ENCODE data around the gene DOK7.

Gene DOK7

DNA sequence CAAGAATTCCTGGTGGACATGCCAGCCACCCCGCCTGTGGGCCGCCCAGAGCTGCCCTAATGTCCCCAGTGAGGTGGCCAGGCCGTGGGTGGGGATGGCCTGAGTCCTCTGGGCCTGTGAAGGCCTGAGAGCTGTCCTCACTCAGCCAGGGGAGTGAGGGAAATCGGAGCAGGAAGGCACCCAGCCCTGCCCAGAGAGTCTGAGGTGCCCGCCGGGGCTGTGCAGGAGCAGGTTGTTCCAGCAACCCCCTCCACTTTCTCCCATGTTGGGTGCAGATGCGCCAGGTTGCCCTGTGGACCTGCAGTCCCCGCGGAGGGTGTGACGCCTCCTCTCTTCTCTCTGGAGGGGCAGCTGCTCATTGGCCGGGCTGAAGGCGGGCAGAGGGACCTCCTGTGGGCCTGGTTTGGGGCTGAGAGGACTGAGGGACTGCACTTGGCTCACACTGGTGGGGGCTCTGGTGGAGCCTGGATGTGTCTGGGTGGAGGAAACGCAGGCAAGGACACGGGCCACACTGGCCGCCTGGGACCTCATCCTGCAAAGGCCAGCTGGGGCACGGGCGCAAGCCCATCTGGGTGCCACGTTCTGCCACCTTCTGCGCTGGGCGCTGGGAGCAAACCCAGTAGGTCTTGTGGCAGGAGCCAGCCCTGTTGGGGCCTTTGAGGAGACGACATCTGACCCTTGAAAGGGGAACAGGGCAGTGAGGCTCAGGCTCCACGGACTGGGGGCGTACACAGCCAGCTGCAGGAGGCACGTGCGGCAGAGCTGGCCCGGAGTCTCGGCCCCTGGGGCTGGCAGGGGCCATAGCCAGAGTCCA lies 14.0 kb downstream of the DOK7 start:
- no peak for DNase-seq

DNA sequence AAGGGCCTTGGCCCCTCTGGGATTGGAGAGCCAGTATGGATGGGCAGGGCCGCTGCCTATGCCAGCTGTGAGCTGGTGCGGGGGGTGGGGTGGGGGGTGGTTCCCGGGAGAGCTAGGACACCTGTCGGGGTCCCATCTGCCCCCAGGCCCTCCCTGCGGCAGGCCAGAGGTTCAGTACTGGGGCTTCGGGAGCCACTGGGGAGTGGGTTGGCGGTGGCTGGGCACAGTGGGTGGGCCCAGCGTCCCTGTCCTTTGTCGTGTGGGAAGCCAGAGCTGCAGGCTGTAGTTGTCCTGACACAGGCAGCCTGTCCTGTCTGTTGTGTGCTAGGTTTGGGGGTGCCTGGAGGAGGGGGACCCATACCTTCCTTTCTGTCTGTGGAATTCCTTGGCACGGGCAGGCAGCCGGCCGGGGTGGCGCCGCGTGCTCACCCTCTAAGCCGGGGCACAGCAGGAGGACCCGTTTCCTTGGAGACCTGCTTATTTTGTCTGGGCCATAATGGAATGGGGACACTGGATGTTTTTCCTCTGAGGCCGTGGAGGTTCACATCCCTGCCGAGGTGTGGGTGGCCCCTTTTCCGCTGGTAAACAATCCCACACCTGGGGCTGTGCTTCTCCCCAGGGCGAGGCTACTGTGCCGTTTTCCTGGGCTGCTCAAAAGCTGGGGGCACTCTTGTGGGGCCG lies 14.8 kb downstream of the DOK7 start:
- no peak for DNase-seq

DNA sequence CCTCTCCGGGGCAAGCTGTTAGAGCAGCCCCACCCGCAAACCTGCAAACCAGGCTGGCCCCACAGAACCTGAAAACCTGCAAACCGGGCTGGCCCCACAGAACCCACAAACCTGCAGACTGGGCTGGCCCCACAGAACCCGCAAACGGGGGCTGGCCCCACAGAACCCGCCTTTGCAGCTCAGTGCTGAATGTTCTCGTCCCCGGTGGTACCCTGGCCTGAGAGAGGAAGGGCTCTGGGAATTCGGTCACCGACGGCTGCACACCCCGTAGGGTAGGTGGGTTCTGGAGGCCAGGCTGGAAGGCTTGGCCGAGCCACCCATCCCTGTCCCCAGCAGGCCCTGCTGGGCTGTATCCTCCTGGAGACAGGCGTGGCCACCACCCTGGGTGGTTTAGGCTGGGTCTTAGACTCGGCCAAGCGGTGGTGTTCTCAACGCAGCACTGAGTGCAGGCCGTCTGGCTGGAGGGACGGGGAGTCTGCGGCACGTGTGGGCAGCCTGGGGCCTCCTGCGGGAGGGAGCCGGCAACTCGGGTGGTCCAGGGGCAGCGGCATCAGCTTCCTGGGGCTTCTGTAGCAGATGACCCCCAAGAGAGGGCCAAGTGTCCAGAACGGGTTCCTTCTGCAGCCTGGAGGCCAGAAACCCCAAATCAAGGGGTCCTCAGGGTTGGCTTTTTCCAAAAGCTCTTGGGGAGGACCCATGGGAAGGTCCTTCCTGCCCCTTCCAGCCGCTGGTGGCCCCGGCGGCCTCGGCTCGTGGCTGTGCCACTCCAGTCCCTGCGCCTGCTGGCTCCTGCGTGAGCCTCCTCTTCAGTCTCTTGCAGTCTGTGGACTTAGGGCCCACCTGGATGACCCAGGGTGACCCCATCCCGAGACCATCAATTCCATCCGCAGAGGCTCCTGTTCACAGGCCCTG lies 15.6 kb downstream of the DOK7 start:
- no peak for DNase-seq

DNA sequence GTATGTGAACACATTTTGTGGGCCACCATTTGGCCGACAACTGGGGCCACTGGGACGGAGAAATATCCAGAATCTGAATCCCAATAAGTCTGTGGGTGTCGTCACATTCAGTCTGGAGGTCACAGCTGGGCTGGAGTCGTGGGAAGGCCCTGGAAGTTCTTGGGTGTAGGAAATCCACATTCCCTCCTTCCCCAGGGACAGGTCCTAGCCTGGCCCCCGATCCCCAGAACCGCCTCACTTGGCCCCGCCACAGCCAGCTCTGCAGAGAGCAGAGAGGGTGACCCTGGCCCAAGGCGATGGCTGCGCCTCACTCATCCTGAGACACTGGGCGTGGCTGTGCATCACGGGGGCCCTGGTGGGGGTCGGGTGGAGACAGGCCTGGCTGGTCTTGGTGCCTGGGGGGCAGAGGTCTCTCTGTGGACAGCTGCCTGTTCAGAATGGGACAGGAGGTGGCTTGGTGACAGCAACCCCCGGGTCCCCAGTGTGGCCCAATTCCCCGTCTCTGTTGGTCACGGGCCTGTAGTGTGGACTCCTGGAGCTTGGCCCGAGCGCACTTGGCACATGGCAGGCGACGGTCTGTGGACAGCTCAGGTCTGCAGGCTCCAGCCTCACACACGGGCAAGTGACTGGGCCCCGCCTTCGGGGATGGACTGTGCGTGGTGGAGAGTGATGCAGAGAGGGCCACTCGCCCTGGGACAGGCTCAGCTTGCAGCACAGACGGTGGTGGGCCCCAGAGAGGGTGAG lies 16.4 kb downstream of the DOK7 start:
- DNase-seq = no peak

DNA sequence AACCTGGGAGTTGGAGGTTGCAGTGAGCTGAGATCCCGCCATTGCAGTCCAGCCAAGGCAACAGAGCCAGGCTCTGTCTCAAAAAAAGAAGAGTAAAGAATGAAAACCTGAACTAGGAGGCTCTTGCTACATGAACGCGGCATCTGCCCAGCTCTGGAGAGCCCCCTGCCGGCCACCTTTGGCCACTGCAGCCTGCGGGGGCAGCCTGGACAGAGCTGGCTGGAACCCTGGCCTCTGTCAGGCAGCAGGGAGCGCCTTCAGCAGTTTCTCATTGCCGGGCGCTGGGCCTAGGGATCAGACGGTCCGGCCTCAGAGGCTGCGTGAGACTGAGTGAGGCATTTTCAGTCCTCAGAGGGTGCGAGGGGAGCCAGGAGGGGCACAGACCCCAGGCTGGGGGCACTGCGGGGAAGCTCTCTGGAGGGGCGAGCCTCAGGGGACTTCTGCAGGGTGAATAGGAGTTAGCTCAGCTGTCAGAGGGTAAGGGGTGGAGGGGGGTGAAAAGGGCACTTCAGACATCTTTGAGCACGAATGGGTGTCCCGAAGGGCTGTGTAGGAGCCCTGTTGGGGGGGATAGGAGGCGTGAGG lies 17.5 kb downstream of the DOK7 start:
- peak; percentile 40 for DNase-seq

DNA sequence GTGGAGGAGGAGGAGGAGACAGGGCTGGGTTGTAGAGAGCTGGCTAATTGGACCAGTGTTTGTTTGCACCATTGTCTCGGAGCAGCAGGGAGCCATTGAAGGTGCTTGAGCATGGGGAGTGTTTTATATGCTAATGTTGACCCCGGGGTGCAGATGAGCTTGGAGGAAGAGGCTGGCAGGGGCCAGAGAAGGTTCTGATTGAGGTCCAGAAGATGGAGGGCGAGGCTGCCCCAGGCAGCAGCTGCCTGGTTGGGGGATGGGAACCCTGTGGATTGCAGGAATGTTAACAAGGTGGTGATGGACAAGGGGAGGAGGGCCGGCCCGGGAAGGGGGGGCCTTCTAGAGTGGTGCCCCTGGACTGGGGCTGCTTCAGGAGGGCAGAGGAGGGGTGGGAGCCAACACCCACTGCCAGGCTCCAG lies 18.0 kb downstream of the DOK7 start:
- peak; percentile 38 for DNase-seq

DNA sequence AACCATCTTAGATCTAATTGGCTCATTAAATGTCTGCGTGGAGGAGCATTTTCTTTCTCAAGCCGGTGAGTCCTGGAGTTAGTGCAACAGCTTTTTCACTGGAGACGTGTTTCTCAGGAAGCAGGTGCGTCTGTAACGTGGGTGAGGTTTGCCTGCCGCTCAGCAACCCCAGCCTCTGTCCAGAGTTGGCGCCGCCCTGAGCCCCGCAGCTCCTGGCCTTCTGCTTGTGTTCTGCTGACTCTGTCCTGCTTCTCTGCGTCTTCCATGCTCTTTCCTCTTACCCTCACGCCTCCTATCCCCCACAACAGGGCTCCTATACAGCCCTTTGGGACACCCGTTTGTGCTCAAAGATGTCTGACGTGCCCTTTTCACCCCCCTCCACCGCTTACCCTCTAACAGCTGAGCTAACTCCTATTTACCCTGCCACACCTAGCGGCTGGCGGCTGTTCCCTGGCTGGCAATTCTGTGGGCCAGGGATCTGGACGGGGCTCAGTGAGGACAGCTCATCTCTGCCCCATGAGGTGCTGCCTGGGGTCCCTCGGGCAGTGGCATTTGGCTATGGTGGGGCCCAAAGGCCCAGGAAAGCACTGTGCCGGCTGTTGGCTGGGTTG lies 18.8 kb downstream of the DOK7 start:
- DNase-seq = no peak

DNA sequence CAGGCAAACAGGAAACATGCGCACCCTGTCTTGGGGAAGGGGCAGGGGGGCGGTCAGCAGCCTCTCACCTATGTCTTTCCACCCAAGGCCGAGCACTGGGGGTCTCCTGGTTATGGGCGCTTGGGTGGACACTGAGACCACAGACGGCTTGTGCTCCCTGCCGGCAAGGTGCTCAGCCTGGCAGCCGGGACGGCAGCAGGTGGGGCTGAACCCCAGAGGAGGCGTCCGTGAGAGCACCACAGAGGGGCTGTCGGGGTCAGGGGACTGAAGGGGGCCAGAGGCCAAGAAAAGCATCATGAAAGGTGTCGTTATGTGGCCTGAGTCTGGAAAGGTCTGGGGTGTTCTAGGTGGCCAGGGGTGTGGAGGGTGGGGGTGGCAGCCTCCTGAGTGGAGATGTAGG lies 19.6 kb downstream of the DOK7 start:
- DNase-seq = no peak

DNA sequence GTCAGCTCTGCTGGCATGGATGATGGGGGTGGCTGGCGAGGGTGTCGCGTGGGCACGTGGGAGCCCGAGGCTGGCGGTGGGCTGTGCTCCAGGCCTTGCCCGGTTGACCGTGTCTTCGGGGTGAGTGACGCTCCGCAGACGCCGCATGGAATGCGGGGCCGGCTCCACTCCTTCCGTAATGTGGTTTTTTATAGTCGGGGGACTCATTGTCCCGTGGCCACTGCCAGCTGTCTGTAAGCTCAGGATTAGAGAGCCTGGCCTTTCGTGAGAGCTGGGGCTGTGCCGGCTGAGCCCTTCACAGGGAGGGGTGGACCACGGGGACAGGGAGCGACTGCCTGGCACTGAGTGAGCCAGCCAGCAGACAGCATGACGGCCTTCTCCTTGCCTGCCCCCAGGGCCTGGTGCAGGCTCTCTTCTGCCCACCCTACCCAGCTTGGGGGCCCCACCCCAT lies 20.4 kb downstream of the DOK7 start:
- no peak for DNase-seq

DNA sequence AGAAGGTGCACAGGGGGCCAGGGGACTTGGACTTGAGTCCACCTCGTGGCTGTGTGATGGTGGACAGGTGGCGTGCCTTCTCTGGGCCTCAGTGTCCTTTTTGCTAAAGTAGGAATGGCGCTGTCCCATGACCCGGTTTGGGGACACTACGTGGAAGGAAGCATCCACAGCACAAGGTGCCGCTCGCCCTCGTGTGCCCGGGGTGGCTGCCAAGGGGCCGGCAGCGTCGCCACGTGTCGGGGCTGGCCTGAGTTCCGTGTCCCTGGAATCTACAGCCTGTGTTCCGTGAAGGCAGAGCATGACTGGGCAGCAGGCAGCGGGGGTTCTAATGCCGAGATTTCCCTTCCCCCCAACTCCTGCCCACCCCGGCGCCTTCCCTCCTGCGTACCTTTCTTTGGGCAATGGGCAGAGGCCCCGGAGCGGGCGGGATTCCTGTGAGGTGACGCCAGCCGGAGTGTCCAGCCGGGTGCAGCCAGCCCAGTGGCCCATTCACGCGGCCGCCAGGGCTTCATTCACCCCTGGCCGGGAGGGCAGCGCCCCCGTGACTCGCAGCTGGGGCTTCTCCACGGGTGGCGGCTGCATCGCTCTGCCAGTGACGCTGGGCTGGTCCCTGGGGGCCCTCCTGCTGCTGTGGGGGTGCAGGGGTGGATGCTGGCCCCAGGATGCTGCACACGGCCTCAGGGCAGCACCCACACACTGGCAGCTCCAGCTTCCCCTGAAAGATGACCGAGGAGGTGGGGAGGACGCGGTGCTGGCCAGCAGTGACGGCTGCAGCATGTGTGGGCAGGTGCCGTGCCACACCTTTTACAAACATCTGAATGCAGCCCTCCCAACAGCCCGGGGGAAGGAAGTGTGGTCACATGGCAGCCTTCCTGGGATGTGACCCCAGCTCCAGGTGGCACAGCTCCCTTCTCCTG lies 21.2 kb downstream of the DOK7 start:
- peak; percentile 42 for DNase-seq

DNA sequence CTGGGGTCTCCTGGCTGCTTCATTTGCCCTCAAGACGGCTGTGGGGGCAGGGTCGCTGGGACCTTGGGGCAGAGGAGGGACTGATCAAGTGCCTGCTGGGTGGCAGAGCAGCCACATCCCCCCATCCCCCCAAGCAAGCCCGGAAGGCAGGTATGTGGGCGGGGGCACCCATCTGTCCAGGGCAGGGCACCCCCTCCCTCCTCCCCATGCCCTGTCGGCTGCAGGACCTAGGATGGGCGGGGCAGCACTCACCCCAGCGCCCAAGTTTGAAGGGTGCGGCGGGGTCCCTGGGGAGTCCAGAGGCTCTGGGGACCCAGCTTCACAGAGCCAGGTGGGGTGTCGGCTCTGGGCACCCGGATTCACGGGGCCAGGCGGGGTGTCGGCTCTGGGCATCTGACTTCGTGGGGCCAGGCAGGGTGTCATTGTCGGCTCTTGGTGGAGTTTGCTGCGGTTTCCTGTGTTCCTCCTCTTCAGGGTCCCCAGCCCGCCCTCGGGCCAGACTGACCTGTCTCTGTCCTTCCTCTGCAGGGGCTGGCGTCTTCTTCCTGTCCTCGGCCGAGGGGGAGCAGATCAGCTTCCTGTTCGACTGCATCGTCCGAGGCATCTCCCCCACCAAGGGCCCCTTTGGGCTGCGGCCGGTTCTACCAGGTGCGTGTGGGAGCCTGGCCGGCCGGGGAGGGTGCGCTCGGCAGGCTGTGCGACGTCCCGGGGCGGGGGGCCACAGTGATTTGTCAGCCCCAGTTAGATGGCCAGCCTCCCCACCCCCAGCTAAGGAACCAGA lies 22.1 kb downstream of the DOK7 start:
- DNase-seq = no peak

DNA sequence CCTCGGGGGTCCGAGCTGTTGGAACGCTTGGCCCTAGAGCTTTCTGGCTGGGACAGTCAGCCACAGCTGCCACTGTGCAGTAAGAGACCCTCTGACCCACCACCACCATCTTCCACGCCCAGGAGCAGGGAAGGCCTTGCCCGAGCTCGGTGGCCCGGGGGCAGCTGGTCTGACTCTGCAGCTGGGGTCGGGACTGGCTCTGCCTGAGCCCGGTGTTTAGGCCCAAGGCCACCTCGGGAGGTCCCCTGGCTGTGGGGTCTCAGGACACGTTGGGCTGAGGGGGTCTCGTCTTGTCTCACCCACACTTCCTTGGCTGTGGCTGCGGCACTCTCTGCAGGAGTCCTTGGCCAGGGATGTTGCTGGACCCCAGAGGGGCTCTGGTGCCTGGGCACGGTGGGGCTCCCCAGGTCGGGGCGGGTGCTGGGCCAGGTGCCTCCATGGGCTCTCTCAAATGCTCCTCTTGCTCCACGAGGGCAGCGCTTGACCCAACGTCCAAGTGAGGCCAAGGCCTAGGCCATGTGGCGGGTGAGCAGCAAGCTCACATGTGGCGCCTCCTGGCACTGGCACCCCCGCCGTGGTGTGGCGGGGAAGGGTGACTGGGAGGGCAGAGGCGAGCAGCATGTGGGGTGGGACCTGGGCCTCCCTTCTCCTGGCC lies 22.9 kb downstream of the DOK7 start:
- DNase-seq = no peak

DNA sequence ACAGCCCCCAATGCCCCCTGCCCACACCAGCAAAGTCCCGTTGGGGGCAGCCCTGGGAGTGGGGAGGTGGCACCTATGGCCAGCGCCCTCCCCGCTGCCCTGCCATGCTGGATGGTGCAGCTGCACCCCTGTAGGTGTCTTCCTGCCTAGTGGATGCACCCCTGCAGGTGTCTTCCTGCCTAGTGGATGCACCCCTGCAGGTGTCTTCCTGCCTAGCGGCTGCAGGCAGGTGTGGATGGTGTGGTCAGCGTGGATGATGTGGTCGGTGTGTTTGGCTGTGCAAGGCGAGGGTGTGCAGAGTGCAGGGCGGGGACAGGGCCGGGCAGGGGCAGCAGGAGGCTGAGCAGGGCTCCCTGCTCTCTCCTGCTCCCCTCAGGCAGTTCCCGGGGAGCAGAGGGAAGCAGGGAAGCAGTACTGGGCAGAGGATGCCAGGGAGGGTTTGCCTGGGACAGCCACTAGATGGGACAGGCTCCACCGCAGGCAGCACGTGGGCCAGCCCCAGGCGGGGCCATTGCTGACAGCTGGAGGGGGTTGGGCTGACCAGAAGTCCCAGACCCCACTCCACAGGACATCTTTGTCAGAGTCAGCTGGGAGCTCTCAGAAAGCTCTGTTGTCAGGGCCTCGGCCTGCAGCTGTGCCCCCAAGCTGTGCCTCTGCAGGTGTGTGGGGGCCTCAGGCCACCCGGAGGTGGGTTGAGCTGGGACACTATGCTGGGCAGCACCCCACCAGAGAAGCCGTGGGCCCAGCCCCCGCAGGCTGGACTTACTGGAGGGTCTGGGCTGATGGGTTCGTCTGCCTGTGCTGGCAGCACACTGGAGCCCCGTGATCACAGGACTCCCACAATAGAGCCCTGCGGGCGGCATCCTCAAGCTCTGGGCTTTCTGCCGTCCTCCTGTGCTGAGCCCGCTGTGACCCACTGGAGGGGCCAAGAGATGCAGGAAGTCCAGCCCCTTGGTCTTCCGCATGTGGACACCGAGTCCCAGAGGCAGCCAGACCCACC lies 23.7 kb downstream of the DOK7 start:
- peak; percentile 56 for DNase-seq

DNA sequence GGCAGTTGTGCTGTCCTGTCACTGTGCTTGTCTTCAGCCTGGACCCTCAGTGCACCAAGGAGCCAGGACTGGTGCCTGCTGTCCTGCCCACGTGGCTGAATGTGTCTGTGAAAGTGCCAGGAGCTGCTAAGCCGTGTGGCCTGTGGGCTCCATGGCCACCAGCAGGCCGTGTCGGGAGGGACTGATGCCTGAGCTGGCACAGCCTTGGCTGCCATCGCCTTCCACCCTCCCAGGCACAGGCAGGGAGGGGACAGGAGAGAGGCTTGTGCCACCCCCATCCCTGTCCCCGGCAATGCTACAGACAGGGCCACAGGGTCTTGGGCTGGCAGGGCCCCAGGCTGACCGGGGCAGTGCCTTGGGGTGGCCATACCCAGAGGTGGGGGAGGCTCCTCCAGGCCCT lies 24.8 kb downstream of the DOK7 start:
- DNase-seq = no peak

DNA sequence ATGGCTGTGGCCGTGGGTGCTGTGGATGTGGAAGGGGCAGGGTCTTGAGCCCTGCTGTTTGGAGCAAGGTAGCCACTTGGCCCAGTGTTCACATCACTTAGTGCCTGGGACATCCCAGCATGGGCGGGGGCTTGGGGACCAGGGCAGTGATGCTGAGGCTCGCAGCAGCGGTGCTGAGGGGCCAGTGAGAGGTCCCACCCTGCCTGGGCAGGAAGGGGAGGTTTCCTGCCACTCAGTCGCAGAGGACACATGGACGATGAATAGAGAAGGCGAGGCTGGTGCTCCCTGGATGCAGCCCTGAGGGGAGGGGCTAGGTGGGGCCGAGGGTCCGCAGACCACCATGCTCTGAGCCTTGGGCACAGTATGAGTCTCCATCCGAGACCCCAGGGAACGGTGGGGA lies 25.7 kb downstream of the DOK7 start:
- DNase-seq = no peak

DNA sequence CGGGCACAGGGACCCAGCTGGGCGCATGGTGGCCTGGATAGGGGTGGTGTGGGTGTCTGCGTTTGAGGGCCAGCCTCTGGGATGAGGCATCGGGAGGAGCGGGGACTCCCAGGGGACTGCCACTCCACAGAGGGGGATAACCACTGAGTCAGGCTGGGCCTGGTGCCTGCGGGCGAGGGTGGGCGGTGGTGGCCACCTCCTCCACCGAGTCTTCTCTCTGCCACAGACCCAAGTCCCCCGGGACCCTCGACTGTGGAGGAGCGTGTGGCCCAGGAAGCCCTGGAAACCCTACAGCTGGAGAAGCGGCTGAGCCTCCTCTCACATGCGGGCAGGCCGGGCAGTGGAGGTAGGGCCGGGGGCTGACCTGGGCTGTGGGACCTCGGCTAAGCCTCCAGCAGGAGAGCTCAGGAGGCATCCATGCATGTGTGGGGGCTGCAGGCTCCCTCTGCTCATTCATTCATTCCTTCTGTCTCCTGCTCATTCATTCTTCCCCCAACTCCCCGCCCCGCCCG lies 26.4 kb downstream of the DOK7 start:
- DNase-seq = no peak

DNA sequence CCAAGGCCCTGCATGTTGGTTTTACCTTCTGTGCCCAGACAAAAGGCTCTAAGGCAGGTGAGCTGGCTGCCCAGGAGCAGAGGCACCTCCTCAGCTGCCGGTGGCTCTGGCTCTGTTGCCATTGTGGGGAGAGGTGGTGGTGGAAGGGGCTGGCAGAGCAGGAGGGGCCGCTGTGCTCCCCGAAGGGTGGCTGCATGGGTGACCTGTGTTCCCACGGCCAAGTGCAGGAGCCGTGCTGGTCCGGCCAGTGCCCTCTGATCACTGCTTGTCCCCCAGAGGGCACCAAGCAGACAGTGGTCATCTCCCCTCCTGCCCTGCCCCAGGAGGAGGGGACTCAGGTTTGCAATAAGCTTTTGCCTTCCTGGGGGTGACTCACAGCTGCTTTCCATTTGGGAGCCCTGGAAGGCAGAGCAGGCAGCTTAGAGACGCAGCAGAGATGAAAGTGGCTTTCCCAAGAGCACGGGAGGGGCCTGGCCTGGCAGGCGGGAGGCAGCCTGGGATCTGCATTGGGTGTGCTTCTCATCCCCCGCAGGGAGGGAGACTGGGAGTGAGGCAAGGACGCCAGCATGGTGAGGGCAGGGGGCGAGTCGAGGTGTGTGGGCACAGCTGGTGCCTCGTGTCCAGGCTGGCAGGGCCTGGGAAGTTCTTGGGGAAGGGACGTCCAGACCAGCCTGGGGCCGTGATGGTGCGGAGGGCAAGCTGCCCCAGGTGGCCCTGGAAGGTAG lies 28.7 kb downstream of the DOK7 start:
- DNase-seq = no peak
